GM21526 (cell line): ENCODE measurements around the gene ZMIZ2.
"Not testable (repeated sequence)": the region's sequence is repeated elsewhere in the genome, so short reads cannot be mapped to it uniquely, and the experiment has no call there.

Experiments
- ATAC-seq: cut with Tn5 transposase; IDR thresholded peaks from one replicate; pipeline ENCODE4 v1.9.1; 2021; ENCODE audit warnings: moderate library complexity; ENCODE audit not compliant: unreplicated experiment, low FRiP score

ZMIZ2 gene

GRCh38 chr7:44726250-44726649 is 22.4 kb upstream of the ZMIZ2 start:
- not testable (repeated sequence) for ATAC-seq

- ATAC-seq = no peak
Measured at GRCh38 chr7:44727158-44727936, 21.3 kb upstream of the ZMIZ2 start.

GRCh38 chr7:44727937-44728262 is 20.7 kb upstream of the ZMIZ2 start:
- ATAC-seq = no peak

- no peak for ATAC-seq
Measured at GRCh38 chr7:44729949-44730590, 18.6 kb upstream of the ZMIZ2 start.

DNA sequence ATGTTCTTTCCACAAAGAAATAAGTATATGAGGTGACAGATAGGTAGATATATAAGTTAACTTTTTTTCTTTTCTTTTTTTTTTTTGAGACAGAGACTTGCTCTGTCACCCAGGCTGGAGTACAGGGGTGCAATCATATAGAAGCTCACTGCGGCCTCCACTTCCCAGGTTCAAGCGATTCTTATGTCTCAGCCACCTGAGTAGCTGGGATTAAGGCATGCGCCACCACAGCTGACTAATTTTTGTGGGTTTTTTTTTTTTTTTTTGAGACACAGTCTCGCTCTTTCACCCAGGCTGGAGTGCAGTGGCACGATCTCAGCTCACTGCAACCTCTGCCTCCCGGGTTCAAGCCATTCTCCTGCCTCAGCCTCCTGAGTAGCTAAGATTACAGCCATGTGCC is 15.7 kb upstream of the ZMIZ2 start:
- ATAC-seq = not testable (repeated sequence)

- no peak for ATAC-seq
Measured at GRCh38 chr7:44733708-44734481, 14.8 kb upstream of the ZMIZ2 start.

- no peak for ATAC-seq
Measured at GRCh38 chr7:44735403-44736165, 13.1 kb upstream of the ZMIZ2 start.

DNA sequence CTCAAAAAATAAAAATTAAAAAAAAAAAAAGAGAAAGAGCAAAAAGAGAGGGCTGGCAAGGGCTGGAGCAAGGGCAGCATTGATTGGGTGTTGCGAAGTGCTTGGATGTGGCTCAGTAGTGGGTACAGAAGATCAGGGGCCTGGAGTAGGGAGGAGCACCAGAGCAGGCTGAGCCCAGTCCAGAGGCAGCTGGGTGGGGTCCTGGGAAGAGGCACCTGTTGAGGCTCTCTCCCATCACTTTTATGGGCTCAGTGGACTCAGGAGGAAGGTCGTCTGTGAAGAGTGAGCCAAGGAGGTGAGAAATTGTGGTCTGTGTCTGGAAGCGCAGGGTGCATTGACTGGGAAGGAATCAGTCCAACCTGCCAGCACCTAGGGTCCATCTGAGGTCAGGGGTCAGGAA is 11.8 kb upstream of the ZMIZ2 start:
- no peak for ATAC-seq

DNA sequence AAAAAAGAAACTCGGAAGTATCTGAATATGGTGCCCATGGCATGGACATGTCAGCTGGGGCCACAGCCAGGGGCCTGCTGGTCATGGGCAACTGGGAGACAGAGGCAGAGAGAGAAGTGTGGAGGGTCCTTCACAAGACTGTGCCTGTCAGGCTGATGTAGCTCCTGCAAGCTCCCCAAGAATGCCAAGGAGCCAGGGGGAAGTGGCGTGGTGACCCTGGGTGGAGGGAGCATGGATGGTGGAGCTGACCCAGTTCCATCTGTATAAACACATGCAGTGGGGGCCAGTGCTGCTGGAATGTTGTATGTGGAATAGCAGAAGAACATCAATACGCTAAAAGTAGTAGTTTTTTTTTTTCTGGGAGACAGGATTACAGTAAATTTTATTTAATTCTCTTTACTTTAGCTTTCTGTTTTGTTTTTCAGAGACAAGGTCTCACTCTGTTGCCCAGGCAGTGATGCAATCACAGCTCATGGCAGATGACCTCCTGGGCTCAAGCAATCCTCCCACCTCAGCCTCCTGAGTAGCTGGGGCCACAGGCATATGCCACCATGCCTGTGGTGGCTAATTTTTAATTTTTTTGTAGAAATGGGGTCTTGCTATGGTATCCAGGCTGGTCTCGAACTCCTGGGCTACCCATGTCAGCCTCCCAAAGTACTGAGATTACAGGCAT is 10.5 kb upstream of the ZMIZ2 start:
- ATAC-seq = no peak

- ATAC-seq = no peak
Measured at GRCh38 chr7:44738876-44739665, 9.6 kb upstream of the ZMIZ2 start.

DNA sequence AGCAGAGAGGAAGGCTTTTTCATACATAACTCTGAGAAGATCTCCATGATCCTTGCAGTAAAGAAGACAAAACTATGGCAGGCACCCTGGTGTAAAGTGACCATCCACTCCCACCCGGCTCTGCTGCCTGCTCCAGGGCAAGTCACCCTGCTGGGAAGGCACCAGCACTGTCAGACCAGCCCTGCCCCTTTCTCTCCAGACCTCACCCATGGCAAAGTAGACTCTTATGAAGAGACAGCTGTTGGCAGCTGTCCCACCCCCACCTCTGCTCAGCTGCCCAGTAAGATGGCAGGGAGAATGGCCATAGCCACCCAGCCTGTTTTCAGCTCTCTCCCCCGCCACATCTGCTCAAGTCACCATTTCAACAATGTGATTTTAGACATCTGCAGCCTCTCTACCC is 8.6 kb upstream of the ZMIZ2 start:
- ATAC-seq = no peak

- ATAC-seq = no peak
Measured at GRCh38 chr7:44743750-44744149, 4.9 kb upstream of the ZMIZ2 start.

GRCh38 chr7:44748948-44749731 is 493 bp downstream of the ZMIZ2 start:
- peak; percentile 21 for ATAC-seq

- ATAC-seq = no peak
Measured at GRCh38 chr7:44749992-44750391, 1.3 kb downstream of the ZMIZ2 start.

DNA sequence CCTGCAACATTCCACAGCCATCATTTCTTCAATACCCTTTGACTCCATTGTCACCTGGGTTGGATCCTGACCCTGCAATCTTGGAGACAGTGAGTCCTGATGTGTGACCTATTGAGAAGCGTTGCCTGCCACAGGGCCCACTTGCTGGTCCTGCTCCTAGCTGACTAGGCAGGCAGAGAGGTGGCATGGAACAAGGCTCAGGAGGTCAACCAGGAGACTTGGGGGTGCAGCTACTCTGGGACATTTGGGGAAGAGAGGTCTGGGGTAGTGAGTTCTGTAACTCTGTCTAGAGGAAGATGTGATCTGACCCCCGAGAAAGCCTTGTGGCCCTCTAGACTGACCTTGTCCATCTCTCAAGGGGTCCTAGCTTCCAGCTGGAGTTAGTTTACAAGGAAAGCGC is 1.8 kb downstream of the ZMIZ2 start:
- ATAC-seq = no peak

DNA sequence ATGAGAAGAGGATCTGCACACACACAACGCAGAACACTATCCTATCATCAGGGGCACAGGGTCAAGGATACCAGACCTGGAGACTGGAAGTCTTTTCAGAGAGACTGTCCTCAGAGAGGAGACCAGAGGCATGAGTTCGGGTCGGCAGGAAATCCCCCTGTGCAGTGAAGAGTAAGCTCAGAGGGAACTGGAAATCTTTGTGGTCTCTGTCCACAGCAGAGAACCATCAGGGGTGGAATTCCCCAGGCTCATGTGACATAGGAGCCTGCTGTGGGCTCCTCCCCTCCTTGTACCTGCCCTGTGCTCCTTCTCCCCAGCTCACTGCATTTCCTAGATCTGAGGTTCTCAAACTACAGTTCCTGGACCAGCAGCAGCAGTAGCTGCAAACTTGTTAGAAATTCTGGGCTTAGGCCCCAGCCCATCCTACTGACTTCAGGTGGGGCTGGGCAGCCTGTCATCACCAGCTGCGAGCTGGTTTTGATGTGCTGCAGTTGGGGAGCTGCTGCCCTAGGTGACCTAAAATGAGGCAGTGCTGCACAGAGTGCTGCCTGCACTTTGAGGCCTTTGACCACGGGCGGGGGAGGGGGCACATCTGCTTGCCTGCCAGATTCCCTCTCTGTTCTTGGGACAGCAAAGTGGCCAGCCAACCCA is 2.4 kb downstream of the ZMIZ2 start:
- peak; percentile 38 for ATAC-seq

DNA sequence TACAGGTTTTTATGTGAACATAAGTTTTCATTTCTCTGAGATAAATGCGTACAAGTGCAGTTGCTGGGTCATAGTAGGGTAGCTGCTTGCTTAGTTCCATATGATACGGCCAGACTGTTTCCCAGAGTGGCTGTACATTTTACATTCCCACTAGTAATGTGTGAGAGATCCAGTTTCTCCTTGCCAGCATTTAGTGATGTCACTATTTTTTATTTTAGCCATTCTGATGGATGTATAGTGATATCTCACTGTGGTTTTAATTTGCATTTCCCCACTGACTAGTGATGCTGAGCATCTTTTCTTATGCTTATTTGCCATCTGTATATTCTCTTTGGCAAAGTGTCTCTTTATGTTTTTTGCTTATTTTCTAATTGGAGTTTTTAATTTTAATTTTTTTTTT is 4.2 kb downstream of the ZMIZ2 start:
- no peak for ATAC-seq
